Caco-2 (cell line): ENCODE results near the gene CAPRIN2. TPM values are rescaled to one million over a fixed set of nuclear protein-coding genes. Genes with fewer than 3 reads are reported as not detected.

Experiments used
- BruUV-seq: library from RNA; stranded (reverse); fragments of 400-500 nt; replicated peaks from 2 replicates; lab custom pipeline; 2021; lab: Mats Ljungman, UMichigan
- CTCF ChIA-PET: fragments of 300-600 bp; sonication (Branson Sonifier 250); formaldehyde crosslinking; loops from one replicate; lab custom pipeline; 2022; ENCODE audit warnings: antibody characterized with exemption; lab: Charles Lee
- POLR2A ChIA-PET: fragments of 300-600 bp; sonication (Branson Sonifier 250); formaldehyde crosslinking; loops from one replicate; lab custom pipeline; 2022; ENCODE audit warnings: antibody characterized with exemption; lab: Charles Lee
- DNase-seq, 2 experiments: peaks; one replicate each; pipeline versions ENCODE4 v3.0.0 to v3.0.0-alpha.2; 2020 to 2022
- H3K27me3 ChIP-seq: replicated peaks from 2 replicates; pipeline ENCODE4 v1.6.0; 2011; ENCODE audit warnings: low read length; ENCODE audit not compliant: control insufficient read depth, insufficient read depth
- H3K36me3 ChIP-seq: 2 replicates; pipeline ENCODE4 v1.5.1; 2011; ENCODE audit warnings: low read length; ENCODE audit not compliant: control insufficient read depth, insufficient read depth
- H3K4me1 ChIP-seq: fragments of 250-450 bp; sonication (Bioruptor Pico); 2 replicates; pipeline ENCODE4 v1.5.1; 2020; ENCODE audit warnings: mild to moderate bottlenecking
- H3K4me3 ChIP-seq: 2 replicates; pipeline ENCODE4 v1.5.1; 2011; ENCODE audit warnings: low read depth, mild to moderate bottlenecking, control low read depth, low read length
- H3K9me3 ChIP-seq: fragments of 250-450 bp; sonication (Bioruptor Pico); 2 replicates; pipeline ENCODE4 v1.5.1; 2020; ENCODE audit warnings: mild to moderate bottlenecking, moderate library complexity
- H3K27ac Mint-ChIP-seq: one replicate; pipeline ENCODE4 v1.8.0; 2022; ENCODE audit warnings: mixed read lengths; ENCODE audit not compliant: unreplicated experiment
- H3K27me3 Mint-ChIP-seq: one replicate; pipeline ENCODE4 v1.8.0; 2022; ENCODE audit warnings: mixed read lengths; ENCODE audit not compliant: insufficient read depth, unreplicated experiment
- H3K36me3 Mint-ChIP-seq: one replicate; pipeline ENCODE4 v1.8.0; 2022; ENCODE audit warnings: mild to moderate bottlenecking, mixed read lengths; ENCODE audit not compliant: insufficient read depth, unreplicated experiment
- H3K4me1 Mint-ChIP-seq: one replicate; pipeline ENCODE4 v1.8.0; 2022; ENCODE audit warnings: low read depth, mixed read lengths; ENCODE audit not compliant: unreplicated experiment
- H3K4me3 Mint-ChIP-seq: one replicate; pipeline ENCODE4 v1.8.0; 2022; ENCODE audit warnings: mild to moderate bottlenecking, moderate library complexity, mixed read lengths; ENCODE audit not compliant: unreplicated experiment
- H3K9me3 Mint-ChIP-seq: one replicate; pipeline ENCODE4 v1.8.0; 2022; ENCODE audit warnings: mixed read lengths; ENCODE audit not compliant: unreplicated experiment
- intact Hi-C: fragments of 100-400 bp; cut with micrococcal nuclease; formaldehyde crosslinking; loops from one replicate; pipeline ENCODE4 v1.10.0; 2022; ENCODE audit not compliant: unreplicated experiment
- total RNA-seq: library from RNA; stranded (reverse); gene quantifications from 2 replicates; pipeline ENCODE4 v1.2.3, GENCODE V29; 2022
- TF ChIP-seq, protein P1 (sequence below), 2 experiments: fragments of 200-600 bp in 1 of 2; IDR thresholded peaks; 1 replicate in 1 of 2; 2 replicates in 1 of 2; pipeline versions ENCODE4 v1.5.1 to v1.8.0; 2011 to 2022; ENCODE audit warnings: antibody characterized with exemption in 1 of 2, control low read depth in 1 of 2, inconsistent platforms in 1 of 2, low read depth in 1 of 2, low read length in 1 of 2, mild to moderate bottlenecking in 1 of 2, moderate library complexity in 1 of 2; ENCODE audit not compliant: insufficient read depth in 1 of 2, severe bottlenecking in 1 of 2, unreplicated experiment in 1 of 2

CAPRIN2 gene
- total RNA-seq, 1 experiment from 2014 or later, result 19.6 TPM

DNA sequence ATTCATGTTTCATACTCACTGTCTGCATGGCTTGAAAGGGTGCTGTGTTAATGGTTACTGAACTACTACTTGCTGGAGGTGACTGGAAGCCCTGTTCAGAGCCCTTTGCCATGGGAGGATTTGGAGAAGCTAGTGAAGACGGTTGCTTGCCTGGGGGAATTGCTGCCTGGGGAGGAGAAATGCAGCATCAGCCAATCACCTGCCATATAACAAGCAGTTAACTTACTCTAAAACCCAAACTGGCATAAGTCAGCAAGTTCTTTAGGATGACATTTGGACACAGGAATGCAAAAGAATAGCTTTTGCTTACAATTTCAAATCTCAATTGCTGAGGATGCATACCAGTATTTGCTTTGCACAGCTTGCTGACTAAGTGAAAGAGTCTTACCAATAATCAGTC, 35.7 kb downstream of the CAPRIN2 start:
- Mint-ChIP-seq H3K27me3 (no peaks in the 10 kb centered on the region), H3K36me3 (no peaks in the 10 kb centered on the region), H3K9me3 (no peaks in the 10 kb centered on the region), H3K4me3 (no peak overlapping the region), H3K27ac (no peak overlapping the region), H3K4me1 (no peaks in the 10 kb centered on the region)
- no peak for DNase-seq
- Histone ChIP-seq H3K9me3 (no peaks in the 10 kb centered on the region), H3K4me1 (no peaks in the 10 kb centered on the region), H3K36me3 (no peaks in the 10 kb centered on the region), H3K4me3 (no peak overlapping the region), H3K27me3 (no peaks in the 10 kb centered on the region)
- ChIA-PET POLR2A (no interaction called here), CTCF (interaction anchor here (1.0 kb wide), 1 partner anchor 24 kb away, joined by 3 read pairs; the partner anchor contains the start of gene IPO8)
- no TSS peak for BruUV-seq
- TF ChIP-seq, protein P1, sequence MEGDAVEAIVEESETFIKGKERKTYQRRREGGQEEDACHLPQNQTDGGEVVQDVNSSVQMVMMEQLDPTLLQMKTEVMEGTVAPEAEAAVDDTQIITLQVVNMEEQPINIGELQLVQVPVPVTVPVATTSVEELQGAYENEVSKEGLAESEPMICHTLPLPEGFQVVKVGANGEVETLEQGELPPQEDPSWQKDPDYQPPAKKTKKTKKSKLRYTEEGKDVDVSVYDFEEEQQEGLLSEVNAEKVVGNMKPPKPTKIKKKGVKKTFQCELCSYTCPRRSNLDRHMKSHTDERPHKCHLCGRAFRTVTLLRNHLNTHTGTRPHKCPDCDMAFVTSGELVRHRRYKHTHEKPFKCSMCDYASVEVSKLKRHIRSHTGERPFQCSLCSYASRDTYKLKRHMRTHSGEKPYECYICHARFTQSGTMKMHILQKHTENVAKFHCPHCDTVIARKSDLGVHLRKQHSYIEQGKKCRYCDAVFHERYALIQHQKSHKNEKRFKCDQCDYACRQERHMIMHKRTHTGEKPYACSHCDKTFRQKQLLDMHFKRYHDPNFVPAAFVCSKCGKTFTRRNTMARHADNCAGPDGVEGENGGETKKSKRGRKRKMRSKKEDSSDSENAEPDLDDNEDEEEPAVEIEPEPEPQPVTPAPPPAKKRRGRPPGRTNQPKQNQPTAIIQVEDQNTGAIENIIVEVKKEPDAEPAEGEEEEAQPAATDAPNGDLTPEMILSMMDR (IDR thresholded peaks at IDR 0.05; ENCODE audit: insufficient read depth in 1 of 2, low read depth in 1 of 2, low read length in 1 of 2, severe bottlenecking in 1 of 2, unreplicated experiment in 1 of 2), result no peak
- intact Hi-C loops, result no loop called here

DNA sequence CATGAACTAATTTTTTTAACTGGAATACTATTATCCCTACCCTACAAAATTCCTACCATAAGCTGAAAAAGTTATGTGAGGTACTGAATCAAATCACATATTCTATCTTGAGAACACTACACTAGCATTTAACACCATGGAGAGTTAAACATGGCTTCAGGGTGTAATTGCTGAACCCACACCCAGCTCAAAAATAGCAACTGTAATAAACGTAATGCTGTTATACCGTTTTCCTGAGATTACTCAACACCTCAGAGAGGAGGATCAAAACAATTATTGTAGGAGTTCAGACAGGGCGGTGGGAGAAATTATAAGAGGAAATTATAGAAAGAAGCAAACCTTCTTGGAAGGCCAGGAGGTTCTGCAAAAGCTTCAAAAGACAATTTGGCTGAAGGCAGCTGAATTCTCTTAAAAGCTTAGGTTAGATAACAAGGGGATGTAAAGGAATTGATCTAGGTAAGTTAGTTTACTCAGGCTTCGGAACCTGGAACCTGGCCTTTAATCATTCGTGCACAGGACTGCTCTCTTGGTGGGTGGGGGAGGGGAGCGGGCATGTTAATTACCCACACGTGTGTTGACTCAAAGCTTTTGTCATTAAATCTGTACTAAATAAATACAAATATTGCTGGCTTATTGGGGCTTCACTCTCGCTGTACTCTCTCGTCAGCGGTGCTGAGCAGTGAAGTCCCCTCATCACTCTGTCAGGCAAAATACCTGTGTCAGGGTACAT, 47.0 kb downstream of the CAPRIN2 start:
- no TSS peak for BruUV-seq
- Histone ChIP-seq H3K4me1 (peaks cover 9% of the 10 kb centered on the region), H3K27me3 (no peaks in the 10 kb centered on the region), H3K36me3 (no peaks in the 10 kb centered on the region; the same call in 1 of the 2 replicates), H3K9me3 (no peaks in the 10 kb centered on the region), H3K4me3 (no peak overlapping the region)
- CTCF ChIA-PET, result interaction anchor here (1.7 kb wide), 1 partner anchor 12 kb away, joined by 7 read pairs; the partner anchor contains the start of gene IPO8
- intact Hi-C loops, result no loop called here
- TF ChIP-seq, protein P1 (IDR thresholded peaks at IDR 0.05; ENCODE audit: insufficient read depth in 1 of 2, low read depth in 1 of 2, low read length in 1 of 2, severe bottlenecking in 1 of 2, unreplicated experiment in 1 of 2), result no peak
- no peak overlapping the region for H3K27ac Mint-ChIP-seq
- H3K4me3 Mint-ChIP-seq, result no peak overlapping the region
- H3K4me1 Mint-ChIP-seq, result peaks cover 11% of the 10 kb centered on the region
- POLR2A ChIA-PET, result no interaction called here
- H3K9me3 Mint-ChIP-seq, result no peaks in the 10 kb centered on the region
- H3K36me3 Mint-ChIP-seq, result peaks cover 5% of the 10 kb centered on the region
- H3K27me3 Mint-ChIP-seq, result no peaks in the 10 kb centered on the region
- DNase-seq, result no peak

GRCh38 chr12:30706476-30706875, 48.3 kb downstream of the CAPRIN2 start:
- H3K27me3 ChIP-seq, result no peaks in the 10 kb centered on the region
- no peak overlapping the region for H3K4me3 ChIP-seq
- no peak overlapping the region for H3K27ac Mint-ChIP-seq
- peaks cover 11% of the 10 kb centered on the region for H3K4me1 Mint-ChIP-seq
- no peaks in the 10 kb centered on the region for H3K9me3 Mint-ChIP-seq
- CTCF ChIA-PET, result interaction anchor here (1.7 kb wide), 1 partner anchor 11 kb away, joined by 7 read pairs; the partner anchor contains the start of gene IPO8
- no peaks in the 10 kb centered on the region for H3K9me3 ChIP-seq
- POLR2A ChIA-PET, result interaction anchor here (0.5 to 0.8 kb wide), 2 partner anchors 11 kb away, joined by 3 to 11 read pairs; partner anchors contain the start of gene IPO8
- peaks cover 9% of the 10 kb centered on the region for H3K4me1 ChIP-seq
- TF ChIP-seq, protein P1 (IDR thresholded peaks at IDR 0.05; ENCODE audit: insufficient read depth in 1 of 2, low read depth in 1 of 2, low read length in 1 of 2, severe bottlenecking in 1 of 2, unreplicated experiment in 1 of 2), result no peak
- H3K27me3 Mint-ChIP-seq, result no peaks in the 10 kb centered on the region
- intact Hi-C loops, result no loop called here
- peaks cover 5% of the 10 kb centered on the region for H3K36me3 Mint-ChIP-seq
- no peak for DNase-seq
- no peak overlapping the region for H3K4me3 Mint-ChIP-seq
- no TSS peak for BruUV-seq
- H3K36me3 ChIP-seq, result no peaks in the 10 kb centered on the region; the same call in 1 of the 2 replicates
